Measurements from ENCODE around the gene PHLDA2. TPM values are rescaled to one million over a fixed set of nuclear protein-coding genes. Genes with fewer than 3 reads are reported as not detected.

PHLDA2 gene
- total RNA-seq, 6 donors from 2014 or later = 8.6 to 38.9 (median 21.0) TPM; not detected in 1

- peaks cover under 1 to 19% (median 12%) of the 10 kb centered on the region in 4 donors for H3K4me1 ChIP-seq
- H3K4me3 ChIP-seq = no peak overlapping the region
- TF ChIP-seq EP300 (IDR thresholded peaks at IDR 0.05) (no peak), POLR2A (IDR thresholded peaks at IDR 0.05) (no peak), POLR2AphosphoS5 (IDR thresholded peaks at IDR 0.05) (no peak), CTCF (IDR thresholded peaks at IDR 0.05) (no peak)
- no peaks in the 10 kb centered on the region for H3K36me3 ChIP-seq
- 83 to 88% methylated on average over 12 to 25 of the region's 25 CpGs for WGBS, 2 donors
- H3K27me3 ChIP-seq = no peaks in the 10 kb centered on the region
- ATAC-seq (ENCODE audit: low FRiP score in 2 of 2) (no peak), DNase-seq (peak in 1 of 2 donors; percentile 79)
- no peaks in the 10 kb centered on the region for H3K9me3 ChIP-seq
- no peak overlapping the region for H3K27ac ChIP-seq
Observed at GRCh38 chr11:2917842-2918490, 11.3 kb downstream of the PHLDA2 start.

GRCh38 chr11:2916892-2917645 lies 12.2 kb downstream of the PHLDA2 start:
- WGBS, 2 donors = 88 to 90% methylated on average over 12 to 16 of the region's 16 CpGs
- Histone ChIP-seq H3K27ac (no peak overlapping the region), H3K4me3 (no peak overlapping the region), H3K9me3 (no peaks in the 10 kb centered on the region), H3K4me1 (peaks cover 6 to 22% (median 18%) of the 10 kb centered on the region in 4 donors), H3K36me3 (no peaks in the 10 kb centered on the region), H3K27me3 (no peaks in the 10 kb centered on the region)
- TF ChIP-seq POLR2AphosphoS5 (IDR thresholded peaks at IDR 0.05) (no peak), CTCF (IDR thresholded peaks at IDR 0.05) (no peak), POLR2A (IDR thresholded peaks at IDR 0.05) (no peak), EP300 (IDR thresholded peaks at IDR 0.05) (no peak)
- ATAC-seq (ENCODE audit: low FRiP score in 2 of 2) (no peak), DNase-seq (peak in 1 of 2 donors; percentile 74)

- Histone ChIP-seq H3K36me3 (no peaks in the 10 kb centered on the region), H3K27ac (no peak overlapping the region), H3K9me3 (no peaks in the 10 kb centered on the region), H3K4me3 (no peak overlapping the region), H3K4me1 (peaks cover 7 to 30% (median 23%) of the 10 kb centered on the region in 4 donors), H3K27me3 (no peaks in the 10 kb centered on the region)
- TF ChIP-seq POLR2AphosphoS5 (IDR thresholded peaks at IDR 0.05) (no peak), CTCF (IDR thresholded peaks at IDR 0.05) (no peak), POLR2A (IDR thresholded peaks at IDR 0.05) (no peak)
- ATAC-seq (ENCODE audit: low FRiP score in 2 of 2) = no peak
- WGBS, 2 donors = 84 to 87% methylated on average over 9 to 16 of the region's 20 CpGs
- peak in 1 of 2 donors; percentile 71 for DNase-seq
Observed at GRCh38 chr11:2916114-2916891, 12.9 kb downstream of the PHLDA2 start.

- no peak overlapping the region for H3K4me3 ChIP-seq
- ATAC-seq (ENCODE audit: low FRiP score in 2 of 2) (no peak), DNase-seq (no peak)
- 88 to 100% methylated on average over 1 to 11 of the region's 11 CpGs for WGBS, 2 donors
- H3K36me3 ChIP-seq = no peaks in the 10 kb centered on the region
- H3K4me1 ChIP-seq = peaks cover 7 to 32% (median 23%) of the 10 kb centered on the region in 4 donors
- TF ChIP-seq EP300 (IDR thresholded peaks at IDR 0.05) (no peak), POLR2AphosphoS5 (IDR thresholded peaks at IDR 0.05) (no peak), CTCF (IDR thresholded peaks at IDR 0.05) (no peak), POLR2A (IDR thresholded peaks at IDR 0.05) (no peak)
- H3K27me3 ChIP-seq = no peaks in the 10 kb centered on the region
- no peaks in the 10 kb centered on the region for H3K9me3 ChIP-seq
- H3K27ac ChIP-seq = no peak overlapping the region
Observed at GRCh38 chr11:2915473-2915872, 13.7 kb downstream of the PHLDA2 start.

Measured in upper lobe of left lung (tissue), 6 donors.